Spleen (tissue), 11 donors: ENCODE data around the gene UBE2V1. TPM values are rescaled to one million over a fixed set of nuclear protein-coding genes. Genes with fewer than 3 reads are reported as not detected.

ENCODE experiments used
- DNase-seq: peaks from one replicate; pipeline ENCODE4 v3.0.0-alpha.2; 2020
- H3K27ac ChIP-seq, 8 donors: fragments of 200-600 bp; sonication (generic) in 7 of 8; 1 replicate in 4 of 8; 2 replicates in 4 of 8; pipeline versions ENCODE4 v1.5.0 to v1.8.0; 2016 to 2021; ENCODE audit warnings: inconsistent platforms in 4 of 8, mild to moderate bottlenecking in 4 of 8, moderate library complexity in 1 of 8
- H3K27me3 ChIP-seq, 7 donors: fragments of 200-600 bp; sonication (generic) in 6 of 7; replicated peaks in 1 of 7; 1 replicate in 4 of 7; 2 replicates in 3 of 7; pipeline versions ENCODE4 v1.5.0 to v1.8.0; 2016 to 2021; ENCODE audit warnings: inconsistent platforms in 3 of 7, mild to moderate bottlenecking in 1 of 7
- H3K36me3 ChIP-seq, 6 donors: fragments of 200-600 bp; sonication (generic) in 5 of 6; 1 replicate in 4 of 6; 2 replicates in 2 of 6; pipeline versions ENCODE4 v1.5.0 to v1.8.0; 2016 to 2021; ENCODE audit warnings: inconsistent platforms in 2 of 6
- H3K4me1 ChIP-seq, 6 donors: fragments of 200-600 bp; sonication (generic) in 5 of 6; 1 replicate in 3 of 6; 2 replicates in 3 of 6; pipeline versions ENCODE4 v1.5.0 to v1.8.0; 2016 to 2021; ENCODE audit warnings: inconsistent platforms in 3 of 6
- H3K4me3 ChIP-seq, 8 donors: fragments of 200-600 bp; sonication (generic) in 7 of 8; 1 replicate in 4 of 8; 2 replicates in 4 of 8; pipeline versions ENCODE4 v1.5.0 to v1.8.0; 2016 to 2021; ENCODE audit warnings: inconsistent platforms in 4 of 8, mild to moderate bottlenecking in 4 of 8, moderate library complexity in 2 of 8
- H3K9me3 ChIP-seq, 8 donors: fragments of 200-600 bp; sonication (generic) in 7 of 8; 1 replicate in 4 of 8; 2 replicates in 4 of 8; pipeline versions ENCODE4 v1.5.0 to v1.8.0; 2016 to 2021; ENCODE audit warnings: inconsistent platforms in 4 of 8
- CTCF ChIP-seq, 11 experiments: fragments of 200-600 bp in 7 of 11; fragments of 450-650 bp in 4 of 11; sonication (generic) in 4 of 11; IDR thresholded peaks in 8 of 11; conservative IDR thresholded peaks in 3 of 11; 1 replicate in 7 of 11; 2 replicates in 4 of 11; pipeline versions ENCODE4 v1.4.0 to v1.8.0; 2016 to 2021; ENCODE audit warnings: antibody characterized with exemption in 11 of 11, inconsistent platforms in 4 of 11, mild to moderate bottlenecking in 1 of 11
- POLR2A ChIP-seq, 3 donors: fragments of 450-650 bp; IDR thresholded peaks; one replicate each; pipeline ENCODE4 v1.5.1; 2017; ENCODE audit warnings: antibody characterized with exemption in 3 of 3, mild to moderate bottlenecking in 1 of 3
- POLR2AphosphoS5 ChIP-seq, 3 donors: sonication (generic); formaldehyde crosslinking; IDR thresholded peaks; one replicate each; pipeline ENCODE4 v1.5.1; 2017; ENCODE audit warnings: antibody characterized with exemption in 3 of 3
- WGBS, 5 donors: extraction: QIAGEN DNeasy Blood & Tissue Kit in 3 of 5; methylation state at CpG; one replicate each; pipeline versions ENCODE4 v1.1.5 to v1.1.7; 2013 to 2018; 5-methylcytosine and 5-hydroxymethylcytosine counted together
- intact Hi-C: fragments of 100-400 bp; cut with DNase I; formaldehyde crosslinking; loops from one replicate; pipeline ENCODE4 v1.15.0; 2023; ENCODE audit warnings: low total_unique reads
- polyA plus RNA-seq, 3 donors: library from polyadenylated mRNA; stranded (reverse); fragments of 200-250 nt; gene quantifications; one replicate each; pipeline ENCODE4 v1.2.1, GENCODE V29; 2013
- total RNA-seq, 7 donors: library from RNA; depleted of rRNA in 3 of 7; stranded (reverse); fragments of >200 nt in 3 of 7; fragmentation: NEBNext Ultra II Directional in 4 of 7; extraction: Animal tissue kit (Norgen Biotek cat#: 25700) in 4 of 7; gene quantifications; one replicate each; pipeline versions ENCODE4 v1.1.0 to v1.2.1, GENCODE V29; 2016 to 2021
- donor health status: healthy with polysubstance abuse.
- donor health status: DM: no; HTN: no; CAD: no; lungs with moderate emphysema.
- donor health status: DM: no; HTN: no; CAD: no.
- donor health status: Bipolar disorder and iron deficiency.
- donor health status: healthy.
- donor health status: DM: no; HTN: no; CAD: no.
- donor health status: DM: yes; HTN: yes; CAD: no.

Gene UBE2V1
- total and polyA plus RNA-seq, 10 donors: 62.3 to 140 (median 122) TPM

GRCh38 chr20:50089787-50090177 is 23.2 kb downstream of the UBE2V1 start:
- DNase-seq: no peak
- no peaks in the 10 kb centered on the region for H3K9me3 ChIP-seq
- no peaks in the 10 kb centered on the region for H3K27me3 ChIP-seq
- peaks cover 0 to 72% (median 33%) of the 10 kb centered on the region in 6 donors for H3K36me3 ChIP-seq
- H3K4me3 ChIP-seq: no peak overlapping the region
- TF ChIP-seq CTCF (IDR thresholded peaks at IDR 0.05 in 8 of 11, conservative IDR thresholded peaks at IDR 0.05 in 3 of 11): no peak
- TF ChIP-seq POLR2A (IDR thresholded peaks at IDR 0.05): no peak
- TF ChIP-seq POLR2AphosphoS5 (IDR thresholded peaks at IDR 0.05): no peak
- WGBS, 5 donors: 70 to 83% (median 79%) methylated on average over 2 of the region's 2 CpGs
- peak overlapping the region in 1 of 8 donors; percentile 53 for H3K27ac ChIP-seq
- H3K4me1 ChIP-seq: peaks cover 17 to 68% (median 34%) of the 10 kb centered on the region in 6 donors
- intact Hi-C loops: no loop called here

GRCh38 chr20:50089140-50089786 is 23.7 kb downstream of the UBE2V1 start:
- no peak for TF ChIP-seq POLR2A (IDR thresholded peaks at IDR 0.05)
- no peak for TF ChIP-seq CTCF (IDR thresholded peaks at IDR 0.05 in 8 of 11, conservative IDR thresholded peaks at IDR 0.05 in 3 of 11)
- no peak for TF ChIP-seq POLR2AphosphoS5 (IDR thresholded peaks at IDR 0.05)
- 79 to 93% (median 88%) methylated on average over 5 of the region's 5 CpGs for WGBS, 5 donors
- H3K27ac ChIP-seq: peak overlapping the region in 1 of 8 donors; percentile 53

GRCh38 chr20:50088022-50088421 is 24.9 kb downstream of the UBE2V1 start:
- H3K27ac ChIP-seq: no peak overlapping the region
- 62 to 81% (median 79%) methylated on average over 2 of the region's 2 CpGs for WGBS, 5 donors

More at GRCh38 chr20:50089140-50089786, 23.7 kb downstream of the UBE2V1 start:
- H3K27me3 ChIP-seq: no peaks in the 10 kb centered on the region
- peaks cover 17 to 68% (median 34%) of the 10 kb centered on the region in 6 donors for H3K4me1 ChIP-seq
- H3K36me3 ChIP-seq: peaks cover 0 to 67% (median 28%) of the 10 kb centered on the region in 6 donors
- no peaks in the 10 kb centered on the region for H3K9me3 ChIP-seq
- intact Hi-C loops: no loop called here
- no peak for DNase-seq
- no peak overlapping the region for H3K4me3 ChIP-seq

More at GRCh38 chr20:50088022-50088421, 24.9 kb downstream of the UBE2V1 start:
- TF ChIP-seq CTCF (IDR thresholded peaks at IDR 0.05 in 8 of 11, conservative IDR thresholded peaks at IDR 0.05 in 3 of 11) (no peak), POLR2AphosphoS5 (IDR thresholded peaks at IDR 0.05) (no peak), POLR2A (IDR thresholded peaks at IDR 0.05) (no peak)
- intact Hi-C loops: no loop called here
- peaks cover 0 to 67% (median 25%) of the 10 kb centered on the region in 6 donors for H3K36me3 ChIP-seq
- no peak overlapping the region for H3K4me3 ChIP-seq
- no peaks in the 10 kb centered on the region for H3K27me3 ChIP-seq
- no peaks in the 10 kb centered on the region for H3K9me3 ChIP-seq
- no peak for DNase-seq
- H3K4me1 ChIP-seq: peaks cover 17 to 61% (median 28%) of the 10 kb centered on the region in 6 donors
